ENCODE measurements around the gene FOXP2.

The FOXP2 gene

DNA sequence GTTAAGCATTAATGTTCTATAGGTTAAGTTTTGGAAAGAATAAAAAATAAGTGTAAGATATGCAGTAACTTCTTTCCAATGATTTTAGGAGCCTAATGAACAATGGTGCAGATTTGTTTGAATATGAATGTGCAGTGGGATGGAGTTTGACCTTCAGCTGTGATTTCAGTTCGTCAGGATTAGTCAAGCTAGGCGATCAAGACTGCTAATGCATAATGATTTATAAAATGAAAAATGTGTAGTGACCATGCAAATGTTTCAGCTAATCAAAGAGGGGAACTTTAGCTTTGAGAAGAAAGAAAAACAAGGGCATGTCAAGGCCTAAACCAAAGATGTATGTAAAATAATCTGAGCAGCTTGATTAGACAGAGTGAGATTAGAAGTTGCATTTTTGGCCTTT, 208.5 kb downstream of the FOXP2 start:
- TF ChIP-seq, protein P1, sequence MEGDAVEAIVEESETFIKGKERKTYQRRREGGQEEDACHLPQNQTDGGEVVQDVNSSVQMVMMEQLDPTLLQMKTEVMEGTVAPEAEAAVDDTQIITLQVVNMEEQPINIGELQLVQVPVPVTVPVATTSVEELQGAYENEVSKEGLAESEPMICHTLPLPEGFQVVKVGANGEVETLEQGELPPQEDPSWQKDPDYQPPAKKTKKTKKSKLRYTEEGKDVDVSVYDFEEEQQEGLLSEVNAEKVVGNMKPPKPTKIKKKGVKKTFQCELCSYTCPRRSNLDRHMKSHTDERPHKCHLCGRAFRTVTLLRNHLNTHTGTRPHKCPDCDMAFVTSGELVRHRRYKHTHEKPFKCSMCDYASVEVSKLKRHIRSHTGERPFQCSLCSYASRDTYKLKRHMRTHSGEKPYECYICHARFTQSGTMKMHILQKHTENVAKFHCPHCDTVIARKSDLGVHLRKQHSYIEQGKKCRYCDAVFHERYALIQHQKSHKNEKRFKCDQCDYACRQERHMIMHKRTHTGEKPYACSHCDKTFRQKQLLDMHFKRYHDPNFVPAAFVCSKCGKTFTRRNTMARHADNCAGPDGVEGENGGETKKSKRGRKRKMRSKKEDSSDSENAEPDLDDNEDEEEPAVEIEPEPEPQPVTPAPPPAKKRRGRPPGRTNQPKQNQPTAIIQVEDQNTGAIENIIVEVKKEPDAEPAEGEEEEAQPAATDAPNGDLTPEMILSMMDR (conservative IDR thresholded peaks at IDR 0.05; ENCODE audit: low read depth, low read length) = no peak
- no peak overlapping the region for H3K4me3 ChIP-seq (ENCODE audit: low read depth, low read length)
- DNase-seq (ENCODE audit: low read depth) = no peak

DNA sequence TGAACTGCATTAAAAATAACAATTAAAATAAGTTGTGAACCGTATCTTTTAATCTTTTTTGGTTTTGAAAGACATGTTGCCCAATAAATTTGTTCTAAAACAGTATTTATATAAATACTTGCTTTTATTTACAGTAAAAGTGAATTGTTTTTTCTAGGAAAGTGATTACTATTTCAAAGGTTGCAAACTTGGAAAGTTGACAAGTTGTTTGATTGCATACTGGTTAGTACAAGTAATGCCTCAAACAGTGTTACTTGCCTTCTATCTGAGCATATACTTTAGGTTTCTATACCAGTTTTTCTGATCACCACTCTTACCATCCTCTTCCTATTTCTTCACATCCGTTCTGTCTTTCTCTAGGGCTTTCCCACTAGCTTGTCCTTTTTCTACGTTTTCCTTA, 212.6 kb downstream of the FOXP2 start:
- DNase-seq (ENCODE audit: low read depth) = no peak
- H3K4me3 ChIP-seq (ENCODE audit: low read depth, low read length) = no peak overlapping the region
- TF ChIP-seq, protein P1 (conservative IDR thresholded peaks at IDR 0.05; ENCODE audit: low read depth, low read length) = no peak

DNA sequence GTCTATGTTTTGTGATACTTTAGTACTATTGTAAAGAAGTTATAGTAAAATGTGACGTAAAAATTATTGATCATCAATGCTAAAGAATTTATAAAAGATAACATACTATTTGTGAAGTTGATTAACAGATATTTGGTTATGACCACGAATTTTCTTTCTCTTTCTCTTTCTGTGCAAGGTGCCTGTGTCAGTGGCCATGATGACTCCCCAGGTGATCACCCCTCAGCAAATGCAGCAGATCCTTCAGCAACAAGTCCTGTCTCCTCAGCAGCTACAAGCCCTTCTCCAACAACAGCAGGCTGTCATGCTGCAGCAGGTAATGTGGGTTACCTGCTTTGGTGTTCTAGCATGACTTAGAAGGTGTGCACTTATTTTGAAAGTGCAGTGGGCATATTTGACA, 213.7 kb downstream of the FOXP2 start:
- no peak overlapping the region for H3K4me3 ChIP-seq (ENCODE audit: low read depth, low read length)
- TF ChIP-seq, protein P1 (conservative IDR thresholded peaks at IDR 0.05; ENCODE audit: low read depth, low read length) = no peak
- DNase-seq (ENCODE audit: low read depth) = no peak

DNA sequence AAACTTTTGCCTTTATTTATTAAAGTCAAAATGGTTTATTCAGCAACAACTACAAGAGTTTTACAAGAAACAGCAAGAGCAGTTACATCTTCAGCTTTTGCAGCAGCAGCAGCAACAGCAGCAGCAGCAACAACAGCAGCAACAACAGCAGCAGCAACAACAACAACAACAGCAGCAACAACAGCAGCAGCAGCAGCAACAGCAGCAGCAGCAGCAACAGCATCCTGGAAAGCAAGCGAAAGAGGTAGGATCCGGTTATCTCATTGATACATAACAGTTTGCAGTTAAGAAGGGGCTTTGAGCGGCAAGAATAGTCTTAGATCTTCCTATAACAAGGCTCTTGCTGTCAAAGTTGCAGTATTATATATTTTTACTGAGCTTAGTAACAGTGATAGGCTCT, 215.1 kb downstream of the FOXP2 start:
- no peak overlapping the region for H3K4me3 ChIP-seq (ENCODE audit: low read depth, low read length)
- DNase-seq (ENCODE audit: low read depth) = no peak
- TF ChIP-seq, protein P1 (conservative IDR thresholded peaks at IDR 0.05; ENCODE audit: low read depth, low read length) = no peak

DNA sequence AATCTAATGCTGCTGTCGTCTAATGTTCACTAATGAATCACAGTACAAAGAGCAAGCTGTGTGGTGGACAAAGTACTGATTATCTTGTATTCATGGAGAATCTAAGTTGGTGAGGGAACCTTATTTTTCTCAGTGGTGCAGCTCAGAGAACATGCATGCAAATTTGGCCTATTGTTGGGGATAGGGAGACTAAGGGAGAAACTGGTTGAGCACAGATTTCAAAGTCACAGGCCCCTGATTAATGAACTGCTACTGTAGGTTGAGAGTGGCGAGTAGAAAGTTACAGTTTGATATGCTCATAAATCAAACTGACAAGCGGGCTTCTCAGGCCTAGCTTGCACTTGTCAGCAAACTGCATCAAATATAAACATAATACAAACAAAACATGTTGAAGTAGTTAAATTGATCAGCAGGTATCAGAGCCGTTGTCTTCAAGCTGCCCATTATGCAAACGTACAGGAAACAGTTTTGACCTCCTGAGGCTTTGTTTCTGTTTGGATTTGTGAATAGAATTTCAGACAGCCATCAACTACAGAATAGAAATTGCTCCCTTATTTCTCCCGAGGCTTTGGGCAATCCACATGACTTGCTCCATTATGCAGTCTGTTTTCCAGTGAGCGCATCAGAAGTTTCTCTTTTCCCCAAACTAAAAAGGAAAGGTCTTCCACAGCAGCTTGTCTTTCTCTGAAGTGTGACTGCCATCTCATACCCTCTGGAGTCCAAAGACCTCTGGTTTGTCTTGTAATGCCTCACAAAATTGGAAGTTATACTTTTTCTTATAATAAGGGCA, 215.8 kb downstream of the FOXP2 start:
- TF ChIP-seq, protein P1 (conservative IDR thresholded peaks at IDR 0.05; ENCODE audit: low read depth, low read length) = no peak
- no peak overlapping the region for H3K4me3 ChIP-seq (ENCODE audit: low read depth, low read length)
- DNase-seq (ENCODE audit: low read depth) = no peak

DNA sequence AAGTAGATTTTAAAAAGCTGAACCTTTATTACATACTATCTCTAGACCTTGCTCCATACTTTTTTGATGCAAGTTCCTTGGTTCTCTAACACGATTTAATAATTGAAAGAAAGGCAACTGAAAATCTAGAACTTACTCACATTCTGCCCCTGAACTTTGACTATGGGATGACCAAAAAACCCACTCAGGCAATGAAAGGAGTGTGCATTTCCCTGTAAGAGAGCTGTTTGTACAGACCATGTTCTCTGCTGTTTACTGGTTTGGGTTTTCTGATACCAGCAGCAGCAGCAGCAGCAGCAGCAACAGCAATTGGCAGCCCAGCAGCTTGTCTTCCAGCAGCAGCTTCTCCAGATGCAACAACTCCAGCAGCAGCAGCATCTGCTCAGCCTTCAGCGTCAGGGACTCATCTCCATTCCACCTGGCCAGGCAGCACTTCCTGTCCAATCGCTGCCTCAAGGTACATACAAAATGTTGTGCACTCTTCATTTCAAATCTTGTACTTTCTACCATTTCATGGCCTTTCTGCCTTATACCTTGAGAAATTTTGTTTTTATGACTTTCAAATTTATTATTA, 216.7 kb downstream of the FOXP2 start:
- H3K4me3 ChIP-seq (ENCODE audit: low read depth, low read length) = no peak overlapping the region
- DNase-seq (ENCODE audit: low read depth) = no peak
- TF ChIP-seq, protein P1 (conservative IDR thresholded peaks at IDR 0.05; ENCODE audit: low read depth, low read length) = no peak

DNA sequence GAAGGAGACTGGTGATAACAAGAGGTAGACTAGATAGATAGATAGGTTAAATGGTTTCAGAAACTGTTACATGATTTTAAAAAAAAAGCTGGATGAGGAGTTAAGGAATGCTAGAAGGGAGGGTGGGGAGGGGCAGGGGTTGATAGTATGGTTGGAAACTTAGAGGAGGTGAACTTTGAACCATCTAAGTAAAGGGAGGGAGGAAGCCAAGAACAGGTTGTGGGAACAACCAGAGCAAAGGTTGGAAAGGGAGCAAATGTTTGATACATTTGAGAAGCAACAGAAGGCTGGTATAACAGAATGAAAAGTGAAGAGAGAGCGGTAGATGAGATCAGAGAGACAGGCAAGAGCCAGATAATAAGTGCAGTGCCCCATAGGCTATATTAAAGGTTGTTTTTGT, 224.8 kb downstream of the FOXP2 start:
- no peak for DNase-seq (ENCODE audit: low read depth)
- TF ChIP-seq, protein P1 (conservative IDR thresholded peaks at IDR 0.05; ENCODE audit: low read depth, low read length) = no peak
- no peak overlapping the region for H3K4me3 ChIP-seq (ENCODE audit: low read depth, low read length)
